ENCODE measurements around the gene GRIN2A. TPM values are rescaled to one million over a fixed set of nuclear protein-coding genes. Genes with fewer than 3 reads are reported as not detected.

GRIN2A gene
- polyA plus RNA-seq, 1 donor from 2014 or later = 0.11 TPM

- Histone ChIP-seq H3K36me3 (ENCODE audit: insufficient read depth, low read length) (no peaks in the 10 kb centered on the region), H3K4me2 (ENCODE audit: low read length) (no peak overlapping the region), H3K9me3 (ENCODE audit: low read length) (no peaks in the 10 kb centered on the region), H3K9me2 (ENCODE audit: insufficient read depth, low read length) (no peaks in the 10 kb centered on the region), H2AFZ (ENCODE audit: low read depth, low read length) (no peak overlapping the region), H4K20me1 (ENCODE audit: insufficient read depth) (no peaks in the 10 kb centered on the region), H3K4me3 (ENCODE audit: low read length) (no peak overlapping the region), H3K27me3 (ENCODE audit: insufficient read depth, low read depth, low read length) (no peaks in the 10 kb centered on the region), H3K9ac (ENCODE audit: low read length) (no peak overlapping the region), H3F3A (ENCODE audit: insufficient read depth, low read length, poor library complexity, severe bottlenecking) (no peaks in the 10 kb centered on the region), H3K27ac (ENCODE audit: low read length) (no peak overlapping the region), H3K79me2 (replicated peaks; ENCODE audit: insufficient read depth, low read length) (no peaks in the 10 kb centered on the region)
- no peak for TF ChIP-seq REST (IDR thresholded peaks at IDR 0.05; ENCODE audit: borderline replicate concordance)
- TF ChIP-seq TAF1 (IDR thresholded peaks at IDR 0.05; ENCODE audit: low read depth) = no peak
- TF ChIP-seq CTCF (IDR thresholded peaks at IDR 0.05; ENCODE audit: poor library complexity, severe bottlenecking) = no peak
- TF ChIP-seq MXI1 (conservative IDR thresholded peaks at IDR 0.05; ENCODE audit: poor library complexity, severe bottlenecking) = no peak
Observed at GRCh38 chr16:9793623-9794022, 388.6 kb downstream of the GRIN2A start.

GRCh38 chr16:9791556-9791955 is 390.7 kb downstream of the GRIN2A start:
- Histone ChIP-seq H3K27me3 (ENCODE audit: insufficient read depth, low read depth, low read length) (no peaks in the 10 kb centered on the region), H3K9ac (ENCODE audit: low read length) (no peak overlapping the region), H3K9me3 (ENCODE audit: low read length) (no peaks in the 10 kb centered on the region), H3K27ac (ENCODE audit: low read length) (no peak overlapping the region), H2AFZ (ENCODE audit: low read depth, low read length) (no peak overlapping the region), H3F3A (ENCODE audit: insufficient read depth, low read length, poor library complexity, severe bottlenecking) (no peaks in the 10 kb centered on the region), H3K4me3 (ENCODE audit: low read length) (no peak overlapping the region), H4K20me1 (ENCODE audit: insufficient read depth) (no peaks in the 10 kb centered on the region), H3K36me3 (ENCODE audit: insufficient read depth, low read length) (no peaks in the 10 kb centered on the region), H3K9me2 (ENCODE audit: insufficient read depth, low read length) (no peaks in the 10 kb centered on the region), H3K79me2 (replicated peaks; ENCODE audit: insufficient read depth, low read length) (no peaks in the 10 kb centered on the region), H3K4me2 (ENCODE audit: low read length) (no peak overlapping the region)
- TF ChIP-seq MXI1 (conservative IDR thresholded peaks at IDR 0.05; ENCODE audit: poor library complexity, severe bottlenecking) (no peak), CTCF (IDR thresholded peaks at IDR 0.05; ENCODE audit: poor library complexity, severe bottlenecking) (no peak), RAD21 (conservative IDR thresholded peaks at IDR 0.05) (no peak), SMC3 (conservative IDR thresholded peaks at IDR 0.05; ENCODE audit: poor library complexity) (no peak), EZH2 (IDR thresholded peaks at IDR 0.05; ENCODE audit: borderline replicate concordance, insufficient read depth, low read length, poor library complexity, severe bottlenecking) (no peak), REST (IDR thresholded peaks at IDR 0.05; ENCODE audit: borderline replicate concordance) (no peak), EP300 (conservative IDR thresholded peaks at IDR 0.05; ENCODE audit: poor library complexity, severe bottlenecking) (no peak), POLR2AphosphoS5 (IDR thresholded peaks at IDR 0.05) (no peak), TAF1 (IDR thresholded peaks at IDR 0.05; ENCODE audit: low read depth) (no peak)
